ENCODE results near the gene MEI1. TPM values are rescaled to one million over a fixed set of nuclear protein-coding genes. Genes with fewer than 3 reads are reported as not detected.

The MEI1 gene
- total RNA-seq, 3 donors from 2014 or later = 1.3 to 12.1 (median 4.3) TPM

GRCh38 chr22:41848468-41848867, 149.2 kb downstream of the MEI1 start:
- peaks cover 0 to 3% of the 10 kb centered on the region in 2 donors for H3K4me1 ChIP-seq
- no peak for DNase-seq (ENCODE audit: low spot score in 2 of 2)

More at GRCh38 chr22:41848468-41848867, 149.2 kb downstream of the MEI1 start:
- H3K36me3 ChIP-seq = no peaks in the 10 kb centered on the region
- intact Hi-C loops (cut with DNase I; ENCODE audit: low total_unique reads) = no loop called here
- no peak overlapping the region for H3K27ac ChIP-seq
- TF ChIP-seq POLR2AphosphoS5 (IDR thresholded peaks at IDR 0.05) (no peak), CTCF (IDR thresholded peaks at IDR 0.05) (no peak), POLR2A (IDR thresholded peaks at IDR 0.05) (no peak)
- no peaks in the 10 kb centered on the region for H3K9me3 ChIP-seq
- no peaks in the 10 kb centered on the region for H3K27me3 ChIP-seq
- H3K4me3 ChIP-seq = no peak overlapping the region

Other genes with a start within 250 kb of the MEI1 start
- 10 to 100 TPM; 42.0 to 46.0 (median 43.8) TPM for gene PHF5A, start 230.8 kb upstream of the MEI1 start, total RNA-seq
- gene ACO2, start 230.4 kb upstream of the MEI1 start, total RNA-seq = 10 to 100 TPM; 58.1 to 92.2 (median 65.2) TPM
- gene POLR3H, start 155.0 kb upstream of the MEI1 start, total RNA-seq = 10 to 100 TPM; 18.2 to 26.5 (median 20.2) TPM
- gene CSDC2, start 138.5 kb upstream of the MEI1 start, total RNA-seq = 1 to 10 TPM in 2 of 3 donors, not detected in 1; 1.6 to 1.9 TPM
- gene PMM1, start 109.7 kb upstream of the MEI1 start, total RNA-seq = 10 to 100 TPM; 42.7 to 74.1 (median 48.5) TPM
- gene DESI1, start 78.5 kb upstream of the MEI1 start, total RNA-seq = 10 to 100 TPM; 17.0 to 23.5 (median 21.0) TPM
- 100 to 1,000 TPM; 194 to 232 (median 220) TPM for gene XRCC6, start 78.2 kb upstream of the MEI1 start, total RNA-seq
- gene SNU13, start 10.6 kb upstream of the MEI1 start, total RNA-seq = 100 to 1,000 TPM in 2 of 3 donors, 10 to 100 TPM in 1; 97.9 to 145 (median 127) TPM
- 10 to 100 TPM in 2 of 3 donors, 1 to 10 TPM in 1; 4.0 to 12.3 (median 10.8) TPM for gene CCDC134, start 101.2 kb downstream of the MEI1 start, total RNA-seq
- gene SREBF2, start 133.6 kb downstream of the MEI1 start, total RNA-seq = 10 to 100 TPM; 20.8 to 33.5 (median 32.1) TPM
- gene SHISA8, start 215.6 kb downstream of the MEI1 start, total RNA-seq = not detected
- gene TNFRSF13C, start 227.3 kb downstream of the MEI1 start, total RNA-seq = under 1 TPM; under 0.01 to 0.33 (median 0.15) TPM
- gene CENPM, start 247.6 kb downstream of the MEI1 start, total RNA-seq = 1 to 10 TPM; 1.5 to 2.9 (median 1.9) TPM